LNCaP clone FGC (cell line): ENCODE measurements around the gene SPI1.

ENCODE experiments used
- DNase-seq: peaks from one replicate; pipeline ENCODE4 v3.0.0-alpha.2; 2011; ENCODE audit warnings: low read depth
- H3K4me3 ChIP-seq: 2 replicates; pipeline ENCODE4 v1.5.1; 2011; ENCODE audit warnings: mild to moderate bottlenecking, low read depth, low read length, control low read depth
- CTCF ChIP-seq: IDR thresholded peaks from 2 replicates; pipeline ENCODE4 v1.5.1; 2012; ENCODE audit warnings: mild to moderate bottlenecking; ENCODE audit not compliant: control insufficient read depth, insufficient read depth; ENCODE audit errors: extremely low read depth

The SPI1 gene

GRCh38 chr11:47403135-47403534 lies 24.8 kb upstream of the SPI1 start:
- DNase-seq, result no peak
- TF ChIP-seq CTCF, result no peak
- H3K4me3 ChIP-seq, result no peak overlapping the region

- no peak overlapping the region for H3K4me3 ChIP-seq
- DNase-seq, result no peak
- TF ChIP-seq CTCF, result no peak
These were observed 22.5 kb upstream of the SPI1 start for GRCh38 chr11:47400768-47401279.

GRCh38 chr11:47399860-47400767 lies 21.8 kb upstream of the SPI1 start:
- no peak for TF ChIP-seq CTCF
- H3K4me3 ChIP-seq, result no peak overlapping the region
- no peak for DNase-seq

- H3K4me3 ChIP-seq, result no peak overlapping the region
- no peak for DNase-seq
- TF ChIP-seq CTCF, result no peak
These were observed 20.2 kb upstream of the SPI1 start for GRCh38 chr11:47398551-47398950.

- DNase-seq, result no peak
- H3K4me3 ChIP-seq, result no peak overlapping the region
- no peak for TF ChIP-seq CTCF
These were observed 19.7 kb upstream of the SPI1 start for GRCh38 chr11:47398011-47398410.

- TF ChIP-seq CTCF, result no peak
- no peak overlapping the region for H3K4me3 ChIP-seq
- DNase-seq, result no peak
These were observed 17.6 kb upstream of the SPI1 start for GRCh38 chr11:47396049-47396320.
